ENCODE data around the gene LUZP2. TPM values are rescaled to one million over a fixed set of nuclear protein-coding genes. Genes with fewer than 3 reads are reported as not detected.

LUZP2 gene
- total and polyA plus RNA-seq, 2 of the 8 experiments (the other 6 are each of a cell fraction or from before 2014, with no cell fraction given), result 0.79 to 1.5 TPM

DNA sequence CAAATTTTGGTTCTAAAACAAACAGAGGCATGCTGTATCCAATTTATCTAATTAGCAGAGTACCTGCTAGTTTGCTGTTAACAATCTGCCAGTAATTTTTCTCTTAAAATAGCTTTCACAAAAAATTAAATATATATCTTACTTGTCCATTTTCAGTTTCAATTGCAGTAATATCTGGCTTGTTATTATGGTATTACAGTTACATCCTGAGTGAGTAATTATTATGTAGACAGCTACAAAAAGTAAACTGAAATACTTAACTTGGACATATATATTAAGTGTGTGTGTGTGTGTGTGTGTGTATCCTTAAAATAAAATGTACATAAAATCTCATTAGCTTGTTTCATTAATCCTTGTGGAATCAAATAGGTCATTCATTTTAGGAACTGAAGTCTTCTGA, 148.7 kb downstream of the LUZP2 start (continued):
- no peak for TF ChIP-seq EZH2 (IDR thresholded peaks at IDR 0.05; ENCODE audit: low read depth, low read length, severe bottlenecking)
- TF ChIP-seq RNF2 (IDR thresholded peaks at IDR 0.05; ENCODE audit: borderline replicate concordance, low read depth, low read length, missing control alignments, poor library complexity, severe bottlenecking), result no peak
- TF ChIP-seq TEAD4 (IDR thresholded peaks at IDR 0.05; ENCODE audit: low read depth, low read length), result no peak
- no peak for TF ChIP-seq CEBPB (IDR thresholded peaks at IDR 0.05; ENCODE audit: low read depth, low read length)
- TF ChIP-seq YY1 (IDR thresholded peaks at IDR 0.05; ENCODE audit: low read depth, low read length), result no peak

Measured in H1 (cell line).